ENCODE data around the gene MAP2K6. TPM values are rescaled to one million over a fixed set of nuclear protein-coding genes. Genes with fewer than 3 reads are reported as not detected.

The MAP2K6 gene
- total RNA-seq, 1 experiment from 2014 or later = 17.7 TPM

DNA sequence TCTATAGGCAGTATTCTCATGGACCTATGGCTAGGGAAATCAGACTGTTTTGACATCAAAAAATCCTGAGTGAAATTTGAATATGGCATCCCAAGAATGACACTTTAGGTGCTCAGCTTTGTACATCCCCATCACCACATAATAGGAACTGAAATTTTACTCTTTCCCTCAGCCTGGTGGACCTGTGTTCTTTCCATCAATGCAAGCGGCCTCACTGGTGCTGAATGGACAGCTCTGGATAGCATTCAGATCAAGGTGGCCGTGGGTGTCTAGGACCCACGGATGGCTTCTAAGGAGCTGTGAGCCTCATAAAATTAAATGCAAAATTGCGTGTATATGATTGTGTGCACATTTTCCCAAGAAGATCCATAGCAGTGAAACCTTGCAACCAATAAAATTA is 152.6 kb downstream of the MAP2K6 start:
- H3K27ac Mint-ChIP-seq = no peak overlapping the region
- WGBS (ENCODE audit: extremely low coverage, insufficient read length, low lambda C conversion rate) = no CpG with 5 or more reads among the region's 4 CpGs
- Histone ChIP-seq H3K4me2 (ENCODE audit: insufficient read depth, insufficient read length, low read length) (no peak overlapping the region), H3K9ac (ENCODE audit: extremely low read depth, insufficient read length, low read length) (no peak overlapping the region), H3K14ac (ENCODE audit: insufficient read depth, low read length) (no peak overlapping the region), H3K9me3 (ENCODE audit: control insufficient read depth, low read depth, low read length) (no peaks in the 10 kb centered on the region), H4K8ac (replicated peaks; ENCODE audit: insufficient read length, low read depth, low read length) (no peak overlapping the region), H3K18ac (ENCODE audit: insufficient read length, low read depth, low read length) (no peak overlapping the region), H4K20me1 (ENCODE audit: control insufficient read depth, insufficient read depth, insufficient read length) (no peaks in the 10 kb centered on the region), H3K79me1 (ENCODE audit: insufficient read depth, low read depth, low read length, poor library complexity, severe bottlenecking) (no peaks in the 10 kb centered on the region), H2AK5ac (ENCODE audit: insufficient read length, low read length) (no peak overlapping the region), H2AFZ (ENCODE audit: low read length) (no peak overlapping the region), H3K23me2 (ENCODE audit: insufficient read length, low read depth, low read length, poor library complexity, severe bottlenecking) (no peaks in the 10 kb centered on the region), H2BK20ac (ENCODE audit: low read depth, low read length, poor library complexity, severe bottlenecking) (no peak overlapping the region), H3K27ac (ENCODE audit: insufficient read length, low read depth, low read length) (no peak overlapping the region), H4K91ac (ENCODE audit: insufficient read length, low read depth, low read length) (no peak overlapping the region), H3T11ph (ENCODE audit: low read length) (no peak overlapping the region), H2BK15ac (ENCODE audit: low read depth, low read length) (no peak overlapping the region), H3K56ac (ENCODE audit: insufficient read length, low read depth, low read length) (no peak overlapping the region), H3K27me3 (ENCODE audit: insufficient read depth, low read length) (no peaks in the 10 kb centered on the region), H3K79me2 (ENCODE audit: insufficient read depth, low read length) (no peaks in the 10 kb centered on the region), H3K23ac (ENCODE audit: insufficient read length, low read depth, low read length) (no peak overlapping the region), H2BK5ac (ENCODE audit: insufficient read length, low read length) (no peak overlapping the region), H2BK120ac (ENCODE audit: low read depth, low read length, poor library complexity, severe bottlenecking) (no peak overlapping the region), H3K4me1 (ENCODE audit: insufficient read depth, low read length) (no peaks in the 10 kb centered on the region), H2BK12ac (ENCODE audit: insufficient read length, low read depth, low read length) (no peak overlapping the region), H4K5ac (ENCODE audit: insufficient read length, low read depth, low read length) (no peak overlapping the region), H3K4ac (ENCODE audit: low read depth, low read length) (no peak overlapping the region)
- no peaks in the 10 kb centered on the region for H3K36me3 Mint-ChIP-seq (ENCODE audit: insufficient read depth in 1 of 3, low read depth in 3 of 3)
- H3K4me3 Mint-ChIP-seq = no peak overlapping the region
- H3K4me1 Mint-ChIP-seq = peaks cover 5 to 10% of the 10 kb centered on the region in 2 experiments; a peak in 2 of 4 replicates
- H3K27me3 Mint-ChIP-seq (ENCODE audit: low read depth) = no peaks in the 10 kb centered on the region
- H3K9me3 Mint-ChIP-seq = no peaks in the 10 kb centered on the region
- TF ChIP-seq, protein P1, sequence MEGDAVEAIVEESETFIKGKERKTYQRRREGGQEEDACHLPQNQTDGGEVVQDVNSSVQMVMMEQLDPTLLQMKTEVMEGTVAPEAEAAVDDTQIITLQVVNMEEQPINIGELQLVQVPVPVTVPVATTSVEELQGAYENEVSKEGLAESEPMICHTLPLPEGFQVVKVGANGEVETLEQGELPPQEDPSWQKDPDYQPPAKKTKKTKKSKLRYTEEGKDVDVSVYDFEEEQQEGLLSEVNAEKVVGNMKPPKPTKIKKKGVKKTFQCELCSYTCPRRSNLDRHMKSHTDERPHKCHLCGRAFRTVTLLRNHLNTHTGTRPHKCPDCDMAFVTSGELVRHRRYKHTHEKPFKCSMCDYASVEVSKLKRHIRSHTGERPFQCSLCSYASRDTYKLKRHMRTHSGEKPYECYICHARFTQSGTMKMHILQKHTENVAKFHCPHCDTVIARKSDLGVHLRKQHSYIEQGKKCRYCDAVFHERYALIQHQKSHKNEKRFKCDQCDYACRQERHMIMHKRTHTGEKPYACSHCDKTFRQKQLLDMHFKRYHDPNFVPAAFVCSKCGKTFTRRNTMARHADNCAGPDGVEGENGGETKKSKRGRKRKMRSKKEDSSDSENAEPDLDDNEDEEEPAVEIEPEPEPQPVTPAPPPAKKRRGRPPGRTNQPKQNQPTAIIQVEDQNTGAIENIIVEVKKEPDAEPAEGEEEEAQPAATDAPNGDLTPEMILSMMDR (conservative IDR thresholded peaks at IDR 0.05) = no peak
- no peak for DNase-seq
